CD8-positive, alpha-beta memory T cell (primary cell): ENCODE data around the gene CA12. TPM values are rescaled to one million over a fixed set of nuclear protein-coding genes. Genes with fewer than 3 reads are reported as not detected.
"Not testable (repeated sequence)": the region's sequence is repeated elsewhere in the genome, so short reads cannot be mapped to it uniquely, and the experiment has no call there.

Source experiments
- CTCF ChIA-PET: fragments of 350-600 bp; sonication (Branson Sonifier 250); formaldehyde crosslinking; loops from one replicate; lab custom pipeline; 2021; ENCODE audit warnings: antibody characterized with exemption; lab: Charles Lee
- POLR2A ChIA-PET: fragments of 350-600 bp; sonication (Branson Sonifier 250); formaldehyde crosslinking; loops from one replicate; lab custom pipeline; 2021; ENCODE audit warnings: antibody characterized with exemption; lab: Charles Lee
- DNase-seq, 5 donors: peaks; one replicate each; pipeline versions ENCODE4 v3.0.0 to v3.0.0-alpha.2; 2020 to 2022; ENCODE audit warnings: mixed read lengths in 1 of 5
- H3K27ac ChIP-seq: one replicate; pipeline ENCODE4 v1.7.0; 2013; ENCODE audit warnings: low read depth, mild to moderate bottlenecking, low read length, moderate library complexity
- H3K27me3 ChIP-seq: 2 replicates; pipeline ENCODE4 v1.7.0; 2013; ENCODE audit warnings: low read length, mild to moderate bottlenecking; ENCODE audit not compliant: insufficient read depth, poor library complexity, severe bottlenecking
- H3K36me3 ChIP-seq: 2 replicates; pipeline ENCODE4 v1.7.0; 2013; ENCODE audit warnings: mild to moderate bottlenecking, low read length, moderate library complexity; ENCODE audit not compliant: insufficient read depth
- H3K4me1 ChIP-seq: 2 replicates; pipeline ENCODE4 v1.7.0; 2013; ENCODE audit warnings: mild to moderate bottlenecking, low read length, moderate library complexity; ENCODE audit not compliant: insufficient read depth
- H3K4me3 ChIP-seq: 2 replicates; pipeline ENCODE4 v1.7.0; 2013; ENCODE audit warnings: mild to moderate bottlenecking, low read length
- H3K9me3 ChIP-seq: 2 replicates; pipeline ENCODE4 v1.7.0; 2013; ENCODE audit warnings: mild to moderate bottlenecking, low read length
- H3K27ac Mint-ChIP-seq, 8 donors: one replicate each; pipeline ENCODE4 v1.8.0; 2020 to 2021; ENCODE audit warnings: mixed read lengths in 8 of 8, mild to moderate bottlenecking in 6 of 8, inconsistent platforms in 3 of 8, moderate library complexity in 3 of 8
- H3K27me3 Mint-ChIP-seq, 2 donors: one replicate each; pipeline ENCODE4 v1.8.0; 2020 to 2021; ENCODE audit warnings: mixed read lengths in 2 of 2, mild to moderate bottlenecking in 1 of 2, moderate library complexity in 1 of 2
- H3K36me3 Mint-ChIP-seq, 3 donors: one replicate each; pipeline ENCODE4 v1.8.0; 2020 to 2021; ENCODE audit warnings: mixed read lengths in 3 of 3, inconsistent platforms in 1 of 3, mild to moderate bottlenecking in 1 of 3
- H3K4me1 Mint-ChIP-seq, 3 donors: one replicate each; pipeline ENCODE4 v1.8.0; 2020 to 2021; ENCODE audit warnings: mixed read lengths in 3 of 3, inconsistent platforms in 1 of 3, mild to moderate bottlenecking in 1 of 3
- H3K4me3 Mint-ChIP-seq, 7 donors: one replicate each; pipeline ENCODE4 v1.8.0; 2020 to 2021; ENCODE audit warnings: mixed read lengths in 7 of 7, mild to moderate bottlenecking in 6 of 7, moderate library complexity in 4 of 7, inconsistent platforms in 2 of 7
- H3K9me3 Mint-ChIP-seq, 5 donors: one replicate each; pipeline ENCODE4 v1.8.0; 2020 to 2022; ENCODE audit warnings: mixed read lengths in 5 of 5, mild to moderate bottlenecking in 3 of 5, moderate library complexity in 2 of 5, inconsistent platforms in 1 of 5
- polyA plus RNA-seq: library from polyadenylated mRNA; unstranded; fragments of 300-500 nt; fragmentation: Illumina TruSeq; gene quantifications from one replicate; pipeline ENCODE4 v1.2.3, GENCODE V29; 2021
- total RNA-seq, 2 experiments: library from RNA; stranded (reverse); gene quantifications; one replicate each; pipeline ENCODE4 v1.2.3, GENCODE V29; 2021

CA12 gene
- total and polyA plus RNA-seq, 3 experiments from 2014 or later: 0.08 TPM; not detected in 2

GRCh38 chr15:63418811-63419210, 37.2 kb upstream of the CA12 start:
- no peaks in the 10 kb centered on the region for H3K9me3 ChIP-seq
- peaks cover 0 to 2% (median 0%) of the 10 kb centered on the region in 5 donors for H3K9me3 Mint-ChIP-seq
- no peak overlapping the region for H3K4me3 Mint-ChIP-seq
- H3K4me1 Mint-ChIP-seq: no peaks in the 10 kb centered on the region
- no peaks in the 10 kb centered on the region for H3K36me3 Mint-ChIP-seq
- H3K36me3 ChIP-seq: no peaks in the 10 kb centered on the region
- H3K27ac Mint-ChIP-seq: no peak overlapping the region
- ChIA-PET POLR2A (no interaction called here), CTCF (no interaction called here)
- H3K4me1 ChIP-seq: no peaks in the 10 kb centered on the region
- peaks cover 0 to 5% of the 10 kb centered on the region in 2 donors for H3K27me3 Mint-ChIP-seq
- no peak for DNase-seq
- H3K27ac ChIP-seq: no peak overlapping the region
- no peak overlapping the region for H3K4me3 ChIP-seq
- no peaks in the 10 kb centered on the region for H3K27me3 ChIP-seq

- Histone ChIP-seq H3K27ac (no peak overlapping the region), H3K4me1 (no peaks in the 10 kb centered on the region), H3K4me3 (no peak overlapping the region), H3K36me3 (no peaks in the 10 kb centered on the region), H3K27me3 (peaks cover 4% of the 10 kb centered on the region), H3K9me3 (no peaks in the 10 kb centered on the region)
- H3K36me3 Mint-ChIP-seq: no peaks in the 10 kb centered on the region
- H3K9me3 Mint-ChIP-seq: peaks cover 0 to 2% (median 0%) of the 10 kb centered on the region in 5 donors
- peak overlapping the region in 1 of 8 donors; percentile 26 for H3K27ac Mint-ChIP-seq
- H3K27me3 Mint-ChIP-seq: peaks cover under 1 to 5% of the 10 kb centered on the region in 2 donors
- ChIA-PET POLR2A (no interaction called here), CTCF (no interaction called here)
- no peak overlapping the region for H3K4me3 Mint-ChIP-seq
- H3K4me1 Mint-ChIP-seq: no peaks in the 10 kb centered on the region
- no peak for DNase-seq
Measured at GRCh38 chr15:63417721-63418120, 36.1 kb upstream of the CA12 start.

DNA sequence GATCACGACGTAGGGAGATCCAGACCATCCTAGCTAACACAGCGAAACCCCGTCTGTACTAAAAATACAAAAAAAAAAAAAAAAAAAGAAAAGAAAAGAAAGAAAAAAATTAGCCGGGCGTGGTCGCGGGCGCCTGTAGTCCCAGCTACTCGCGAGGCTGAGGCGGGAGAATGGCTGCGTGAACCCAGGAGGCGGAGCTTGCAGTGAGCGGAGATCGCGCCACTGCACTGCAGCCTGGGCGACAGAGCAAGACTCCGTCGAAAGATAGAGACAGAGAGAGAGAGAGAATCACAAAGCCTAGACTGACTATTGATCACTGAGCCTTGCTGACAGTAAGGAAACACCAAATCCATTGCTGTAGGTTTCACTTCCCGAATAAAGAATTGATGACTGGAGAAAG, 35.6 kb upstream of the CA12 start:
- H3K36me3 Mint-ChIP-seq, H3K4me3 ChIP-seq, H3K27me3 Mint-ChIP-seq, H3K36me3 ChIP-seq, DNase-seq, H3K9me3 Mint-ChIP-seq, H3K27ac ChIP-seq, H3K4me1 Mint-ChIP-seq, H3K4me3 Mint-ChIP-seq, H3K27ac Mint-ChIP-seq, CTCF ChIA-PET, H3K4me1 ChIP-seq, H3K9me3 ChIP-seq, H3K27me3 ChIP-seq: not testable (repeated sequence)
- POLR2A ChIA-PET: interaction anchor here (0.6 kb wide), 1 partner anchor 348 kb away, joined by 9 read pairs; no protein-coding TSS in a partner anchor

DNA sequence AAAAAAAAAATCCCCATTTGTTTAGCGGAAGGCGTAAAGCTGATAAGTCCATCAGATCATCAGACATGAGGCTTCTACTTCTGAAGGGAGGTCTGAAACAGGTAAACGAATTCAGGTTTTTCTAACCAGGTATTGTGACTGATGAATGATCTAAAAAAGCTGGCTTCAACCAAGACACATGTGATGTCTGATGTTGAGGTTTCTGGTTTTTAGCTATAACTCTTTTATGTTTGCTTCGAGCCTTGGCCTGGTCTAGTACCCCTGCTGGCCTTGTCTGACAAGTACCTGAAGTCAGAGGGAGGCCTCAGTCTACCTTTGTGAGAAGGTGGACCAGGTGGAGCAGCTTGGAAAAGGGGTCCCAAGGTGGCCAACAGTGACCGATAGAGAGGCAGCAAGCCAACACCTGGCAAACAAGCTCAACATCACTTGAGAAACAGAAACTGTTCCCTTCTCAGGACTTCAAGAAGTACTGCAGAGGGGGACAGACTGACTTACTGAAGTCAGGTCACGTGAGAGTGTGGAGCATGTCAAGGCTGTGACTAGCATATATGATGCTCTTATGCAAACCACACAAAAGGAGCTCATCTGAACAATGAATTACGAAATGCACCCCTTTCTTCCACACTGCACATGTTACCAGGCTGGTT, 33.0 kb upstream of the CA12 start:
- CTCF ChIA-PET: interaction anchor here (1.0 kb wide), 1 partner anchor 367 kb away, joined by 3 read pairs; no protein-coding TSS in a partner anchor
- POLR2A ChIA-PET: interaction anchor here (0.7 kb wide), 1 partner anchor 22 kb away, joined by 5 read pairs; no protein-coding TSS in a partner anchor
- H3K27me3 Mint-ChIP-seq: peaks cover 9 to 15% of the 10 kb centered on the region in 2 donors

GRCh38 chr15:63412551-63412950, 30.9 kb upstream of the CA12 start:
- H3K9me3 Mint-ChIP-seq: no peaks in the 10 kb centered on the region
- Histone ChIP-seq H3K27me3 (peaks cover 4% of the 10 kb centered on the region), H3K27ac (no peak overlapping the region), H3K36me3 (no peaks in the 10 kb centered on the region), H3K4me1 (no peaks in the 10 kb centered on the region), H3K9me3 (no peaks in the 10 kb centered on the region), H3K4me3 (no peak overlapping the region)
- no peaks in the 10 kb centered on the region for H3K36me3 Mint-ChIP-seq
- CTCF ChIA-PET: no interaction called here
- H3K4me3 Mint-ChIP-seq: no peak overlapping the region
- no peak overlapping the region for H3K27ac Mint-ChIP-seq
- H3K27me3 Mint-ChIP-seq: peaks cover 7 to 15% of the 10 kb centered on the region in 2 donors
- POLR2A ChIA-PET: no interaction called here
- no peak for DNase-seq
- no peaks in the 10 kb centered on the region for H3K4me1 Mint-ChIP-seq

More for the DNA sequence above, 33.0 kb upstream of the CA12 start:
- Histone ChIP-seq H3K9me3 (no peaks in the 10 kb centered on the region), H3K4me1 (no peaks in the 10 kb centered on the region), H3K27me3 (peaks cover 4% of the 10 kb centered on the region), H3K27ac (no peak overlapping the region), H3K36me3 (no peaks in the 10 kb centered on the region), H3K4me3 (no peak overlapping the region)
- DNase-seq: peak in 1 of 5 donors; percentile 60
- Mint-ChIP-seq H3K36me3 (no peaks in the 10 kb centered on the region), H3K27ac (no peak overlapping the region), H3K4me3 (no peak overlapping the region), H3K9me3 (peaks cover 0 to 2% (median 0%) of the 10 kb centered on the region in 5 donors), H3K4me1 (no peaks in the 10 kb centered on the region)

- H3K27me3 ChIP-seq: peaks cover 4% of the 10 kb centered on the region
- H3K36me3 ChIP-seq: no peaks in the 10 kb centered on the region
- no peak for DNase-seq
- H3K9me3 ChIP-seq: no peaks in the 10 kb centered on the region
- H3K27ac ChIP-seq: no peak overlapping the region
- no peak overlapping the region for H3K4me3 Mint-ChIP-seq
- no peaks in the 10 kb centered on the region for H3K36me3 Mint-ChIP-seq
- CTCF ChIA-PET: no interaction called here
- POLR2A ChIA-PET: no interaction called here
- H3K4me1 Mint-ChIP-seq: no peaks in the 10 kb centered on the region
- H3K27ac Mint-ChIP-seq: no peak overlapping the region
- peaks cover 9 to 15% of the 10 kb centered on the region in 2 donors for H3K27me3 Mint-ChIP-seq
- no peak overlapping the region for H3K4me3 ChIP-seq
- H3K9me3 Mint-ChIP-seq: no peaks in the 10 kb centered on the region
- H3K4me1 ChIP-seq: no peaks in the 10 kb centered on the region
Measured at GRCh38 chr15:63411866-63412265, 30.2 kb upstream of the CA12 start.

DNA sequence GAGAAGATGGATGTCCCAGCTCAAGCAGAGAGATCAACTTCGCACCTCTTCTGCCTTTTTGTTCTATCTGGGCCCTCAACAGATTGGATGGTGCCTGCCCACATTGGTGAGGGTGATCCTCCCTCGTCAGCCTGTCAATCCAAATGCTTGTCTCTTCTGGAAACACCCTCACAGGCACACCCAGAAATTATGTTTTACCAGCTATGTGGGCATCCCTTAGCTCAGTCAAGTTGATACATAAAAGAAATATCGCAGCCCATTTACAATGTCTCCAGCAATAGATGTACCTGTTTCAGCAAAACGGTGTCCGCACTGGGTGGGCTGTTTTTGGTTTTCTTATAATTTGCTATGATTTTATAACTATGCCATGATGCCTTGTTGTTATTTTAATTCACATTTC, 27.5 kb upstream of the CA12 start:
- Histone ChIP-seq H3K4me1 (no peaks in the 10 kb centered on the region), H3K9me3 (no peaks in the 10 kb centered on the region), H3K27me3 (peaks cover 4% of the 10 kb centered on the region), H3K27ac (no peak overlapping the region), H3K4me3 (no peak overlapping the region), H3K36me3 (no peaks in the 10 kb centered on the region)
- no peaks in the 10 kb centered on the region for H3K36me3 Mint-ChIP-seq
- ChIA-PET POLR2A (no interaction called here), CTCF (interaction anchor here (0.9 kb wide), 1 partner anchor 361 kb away, joined by 5 read pairs; no protein-coding TSS in a partner anchor)
- no peak overlapping the region for H3K4me3 Mint-ChIP-seq
- H3K4me1 Mint-ChIP-seq: peaks cover 3 to 7% (median 6%) of the 10 kb centered on the region in 3 donors
- H3K9me3 Mint-ChIP-seq: no peaks in the 10 kb centered on the region
- no peak for DNase-seq
- H3K27ac Mint-ChIP-seq: no peak overlapping the region
- H3K27me3 Mint-ChIP-seq: peaks cover 10 to 15% of the 10 kb centered on the region in 2 donors

DNA sequence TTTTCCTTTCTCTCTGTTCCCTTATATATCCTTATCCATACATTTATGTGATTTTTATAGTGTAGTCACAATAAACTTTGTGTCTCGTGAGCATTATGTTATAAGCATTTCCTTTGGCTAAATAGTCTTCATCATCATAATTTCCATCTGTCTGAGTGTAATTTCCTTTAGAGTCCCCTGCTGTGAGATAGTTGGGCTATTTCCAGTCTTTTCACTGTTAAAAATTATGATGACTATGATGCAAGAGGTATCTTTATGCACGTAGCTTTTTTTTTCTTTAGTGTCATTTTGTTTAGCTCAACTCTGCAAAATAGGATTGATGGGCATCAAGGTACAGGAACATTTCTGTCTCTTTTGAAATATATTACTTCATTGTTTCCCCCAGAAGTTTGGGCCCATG, 26.9 kb upstream of the CA12 start:
- no peaks in the 10 kb centered on the region for H3K36me3 Mint-ChIP-seq
- no peaks in the 10 kb centered on the region for H3K9me3 Mint-ChIP-seq
- no peak overlapping the region for H3K27ac Mint-ChIP-seq
- H3K27me3 Mint-ChIP-seq: peaks cover 10 to 15% of the 10 kb centered on the region in 2 donors
- Histone ChIP-seq H3K36me3 (no peaks in the 10 kb centered on the region), H3K4me3 (no peak overlapping the region), H3K9me3 (no peaks in the 10 kb centered on the region), H3K4me1 (no peaks in the 10 kb centered on the region), H3K27ac (no peak overlapping the region), H3K27me3 (peaks cover 4% of the 10 kb centered on the region)
- no peak for DNase-seq
- H3K4me3 Mint-ChIP-seq: no peak overlapping the region
- ChIA-PET POLR2A (no interaction called here), CTCF (interaction anchor here (0.9 kb wide), 1 partner anchor 360 kb away, joined by 5 read pairs; no protein-coding TSS in a partner anchor)
- peaks cover 3 to 7% (median 6%) of the 10 kb centered on the region in 3 donors for H3K4me1 Mint-ChIP-seq
